ENCODE measurements around the gene SCN4B. TPM values are rescaled to one million over a fixed set of nuclear protein-coding genes. Genes with fewer than 3 reads are reported as not detected.

SCN4B gene
- total RNA-seq, 1 experiment from 2014 or later = 0.33 TPM

DNA sequence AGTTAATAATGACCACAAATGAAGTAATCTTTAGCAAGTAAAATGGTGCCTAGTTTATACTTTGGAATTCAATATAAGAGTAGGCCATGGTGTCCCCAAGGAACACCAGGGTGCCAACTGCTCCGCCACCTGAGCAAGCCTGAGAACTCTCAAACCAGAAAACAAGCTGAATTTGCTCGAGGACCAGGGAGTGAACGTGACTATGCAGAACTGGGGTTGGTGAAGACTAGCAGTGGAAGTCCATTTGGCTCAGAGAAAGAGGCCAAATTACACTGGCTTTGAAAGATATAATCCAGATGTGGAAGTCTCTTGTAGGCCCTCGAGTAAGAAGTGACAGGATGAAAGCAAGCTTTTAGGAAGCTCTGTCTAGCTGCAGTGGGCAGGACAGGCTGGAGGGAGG is 57.1 kb downstream of the SCN4B start:
- BruUV-seq (replicated peaks) = no TSS peak
- Histone ChIP-seq H3K27me3 (ENCODE audit: control insufficient read depth, insufficient read depth, low read length) (peaks cover 4% of the 10 kb centered on the region; the same call in 1 of the 2 replicates), H3K36me3 (ENCODE audit: control insufficient read depth, insufficient read depth, low read length) (no peaks in the 10 kb centered on the region), H3K9me3 (ENCODE audit: control insufficient read depth, insufficient read depth, low read depth, low read length) (no peaks in the 10 kb centered on the region), H3K4me1 (ENCODE audit: control insufficient read depth, insufficient read depth, low read length) (no peaks in the 10 kb centered on the region), H3K4me3 (ENCODE audit: low read depth in 2 of 2, low read length in 2 of 2) (no peak overlapping the region), H3K27ac (ENCODE audit: low read length) (no peak overlapping the region)
- POLR2A ChIA-PET = no interaction called here
- CTCF ChIA-PET = no interaction called here
- TF ChIP-seq CTCF (IDR thresholded peaks at IDR 0.05) (no peak), SIN3A (IDR thresholded peaks at IDR 0.05; ENCODE audit: borderline replicate concordance, insufficient read depth, low read depth, low read length) (no peak), TCF7L2 (IDR thresholded peaks at IDR 0.05; ENCODE audit: low read depth, low read length) (no peak), POLR2AphosphoS5 (IDR thresholded peaks at IDR 0.05; ENCODE audit: low read depth, low read length) (no peak), REST (IDR thresholded peaks at IDR 0.05; ENCODE audit: insufficient read depth in 1 of 2, low read depth in 2 of 2, low read length in 1 of 2) (no peak)
- ATAC-seq (no peak), DNase-seq (ENCODE audit: low read depth, low spot score) (no peak)
- intact Hi-C loops (cut with micrococcal nuclease; ENCODE audit: unreplicated experiment) = no loop called here
- in situ Hi-C loops (cut with HindIII; ENCODE audit: low pct_unique_long_range_greater_than_20kb, low sequenced_read_pairs) = no loop called here

DNA sequence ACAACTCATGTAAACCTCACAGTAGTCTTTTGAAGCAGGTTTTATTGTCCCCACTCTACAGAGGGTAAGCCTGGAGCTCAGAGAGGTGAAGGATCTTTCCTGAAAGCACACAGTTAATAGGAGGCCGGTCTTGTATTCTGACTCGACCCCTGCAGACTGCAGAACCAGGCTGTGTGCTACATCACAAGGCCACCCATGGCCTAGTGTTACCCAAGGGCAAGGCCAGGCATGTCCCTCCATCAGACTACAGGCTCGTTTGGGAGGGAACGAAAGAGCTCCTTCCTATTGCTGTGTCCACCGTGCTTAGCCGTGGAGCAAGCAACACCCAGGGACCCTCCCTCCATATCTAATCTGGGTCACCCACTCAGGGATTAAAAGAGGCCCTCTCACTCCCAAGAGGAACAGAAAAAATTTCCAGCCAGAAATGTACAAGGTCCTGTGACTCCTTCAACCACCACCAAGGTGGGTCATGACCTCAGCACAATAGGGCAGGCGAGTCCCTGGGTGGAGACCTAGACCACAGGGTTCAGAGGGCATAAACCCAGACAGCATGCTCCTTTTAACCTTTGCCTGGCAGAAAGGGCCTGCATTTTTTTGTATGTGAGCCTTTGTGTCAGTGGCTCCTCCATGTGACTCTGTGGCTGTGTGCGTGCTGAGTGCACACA is 59.6 kb downstream of the SCN4B start:
- Histone ChIP-seq H3K27me3 (ENCODE audit: control insufficient read depth, insufficient read depth, low read length) (peaks cover 4% of the 10 kb centered on the region; the same call in 1 of the 2 replicates), H3K4me3 (ENCODE audit: low read depth in 2 of 2, low read length in 2 of 2) (no peak overlapping the region), H3K27ac (ENCODE audit: low read length) (no peak overlapping the region), H3K9me3 (ENCODE audit: control insufficient read depth, insufficient read depth, low read depth, low read length) (0 out of 2 replicates have a peak, but pooled peaks cover 2% of the 10 kb centered on the region), H3K4me1 (ENCODE audit: control insufficient read depth, insufficient read depth, low read length) (no peaks in the 10 kb centered on the region), H3K36me3 (ENCODE audit: control insufficient read depth, insufficient read depth, low read length) (no peaks in the 10 kb centered on the region)
- TF ChIP-seq TCF7L2 (IDR thresholded peaks at IDR 0.05; ENCODE audit: low read depth, low read length) = no peak
- TF ChIP-seq POLR2AphosphoS5 (IDR thresholded peaks at IDR 0.05; ENCODE audit: low read depth, low read length) = no peak
- TF ChIP-seq REST (IDR thresholded peaks at IDR 0.05; ENCODE audit: insufficient read depth in 1 of 2, low read depth in 2 of 2, low read length in 1 of 2) = no peak
- no peak for TF ChIP-seq SIN3A (IDR thresholded peaks at IDR 0.05; ENCODE audit: borderline replicate concordance, insufficient read depth, low read depth, low read length)
- TF ChIP-seq CTCF (IDR thresholded peaks at IDR 0.05) = no peak
- intact Hi-C loops (cut with micrococcal nuclease; ENCODE audit: unreplicated experiment) = no loop called here
- DNase-seq (ENCODE audit: low read depth, low spot score) (no peak), ATAC-seq (0 out of 2 replicates have a peak, but pooled peaks have one; percentile 42)
- ChIA-PET POLR2A (no interaction called here), CTCF (no interaction called here)
- in situ Hi-C loops (cut with HindIII; ENCODE audit: low pct_unique_long_range_greater_than_20kb, low sequenced_read_pairs) = no loop called here
- no TSS peak for BruUV-seq (replicated peaks)
